K562 (cell line): ENCODE measurements around the gene BZW2. TPM values are rescaled to one million over a fixed set of nuclear protein-coding genes. Genes with fewer than 3 reads are reported as not detected.
"Not testable (repeated sequence)": the region's sequence is repeated elsewhere in the genome, so short reads cannot be mapped to it uniquely, and the experiment has no call there.

Experiments used
- ATAC-seq: fragments of 200-7000 bp; cut with Tn5 transposase; 3 replicates; pipeline ENCODE4 v1.9.1; 2020; ENCODE audit warnings: moderate library complexity
- BruUV-seq: library from RNA; stranded (reverse); fragments of 400-500 nt; replicated peaks from 2 replicates; lab custom pipeline; 2021; lab: Mats Ljungman, UMichigan
- CTCF ChIA-PET: fragments of 300-600 bp; formaldehyde crosslinking; extraction: SDS; loops from one replicate; lab custom pipeline; 2021; ENCODE audit warnings: low intra/inter-chr PET ratio; lab: Yijun Ruan, JAX
- POLR2A ChIA-PET: fragments of 300-600, 350-650 bp; sonication (Branson Sonifier 250); formaldehyde crosslinking; extraction: SDS; loops from one replicate; lab custom pipeline; 2021; ENCODE audit warnings: antibody characterized with exemption, inconsistent platforms; lab: Yijun Ruan, JAX
- DNase-seq, 4 experiments: peaks; one replicate each; pipeline versions ENCODE4 v3.0.0 to v3.0.0-alpha.2; 2011 to 2018; ENCODE audit warnings: low spot score in 3 of 4, mixed read lengths in 3 of 4; ENCODE audit errors: extremely low read depth in 1 of 4
- FAIRE-seq: peaks from 2 replicates; lab custom pipeline; 2011; peaks lifted over from hg19 to GRCh38; lab: Jason Lieb, UNC
- H2AFZ ChIP-seq: 2 replicates; pipeline ENCODE4 v1.6.0; 2011; ENCODE audit warnings: low read depth, low read length, control low read depth, inconsistent platforms
- H3K27ac ChIP-seq: fragments of 200-600 bp; 3 replicates; pipeline ENCODE4 v1.8.0; 2011; ENCODE audit warnings: low read depth, mild to moderate bottlenecking, control low read depth, inconsistent platforms, low read length, moderate library complexity, mixed read lengths; ENCODE audit errors: extremely low read depth
- H3K27me3 ChIP-seq, 2 experiments: fragments of 300-600 bp in 1 of 2; 2 replicates in 1 of 2; 3 replicates in 1 of 2; pipeline versions ENCODE4 v1.6.0 to v1.8.0; 2011; ENCODE audit warnings: inconsistent platforms in 2 of 2, low read length in 2 of 2, mild to moderate bottlenecking in 1 of 2, mixed read lengths in 1 of 2, moderate library complexity in 1 of 2; ENCODE audit not compliant: control insufficient read depth in 2 of 2, insufficient read depth in 2 of 2
- H3K36me3 ChIP-seq: fragments of 300-600 bp; 3 replicates; pipeline ENCODE4 v1.8.0; 2011; ENCODE audit warnings: mild to moderate bottlenecking, low read length, inconsistent platforms; ENCODE audit not compliant: control insufficient read depth, insufficient read depth
- H3K4me1 ChIP-seq, 2 experiments: fragments of 200-600 bp in 1 of 2; replicated peaks in 1 of 2; 2 replicates in 1 of 2; 3 replicates in 1 of 2; pipeline versions ENCODE4 v1.5.1 to v1.8.0; 2011; ENCODE audit warnings: inconsistent platforms in 2 of 2, low read length in 2 of 2, mild to moderate bottlenecking in 1 of 2, mixed read lengths in 1 of 2, moderate library complexity in 1 of 2; ENCODE audit not compliant: control insufficient read depth in 2 of 2, insufficient read depth in 2 of 2
- H3K4me2 ChIP-seq: 2 replicates; pipeline ENCODE4 v1.6.1; 2011; ENCODE audit warnings: low read length, control low read depth, inconsistent platforms, mixed read lengths; ENCODE audit not compliant: insufficient read depth
- H3K4me3 ChIP-seq: fragments of 200-600 bp; sonication (generic), shearing (Covaris generic); 2 replicates; pipeline ENCODE4 v1.5.1; 2016; ENCODE audit warnings: control low read depth, inconsistent platforms
- H3K79me2 ChIP-seq: fragments of 200-600 bp; 3 replicates; pipeline ENCODE4 v1.8.0; 2011; ENCODE audit warnings: low read length, inconsistent platforms; ENCODE audit not compliant: control insufficient read depth, insufficient read depth
- H3K9ac ChIP-seq, 2 experiments: 2 replicates each; pipeline versions ENCODE4 v1.6.0 to v1.6.1; 2011; ENCODE audit warnings: low read depth in 2 of 2, low read length in 2 of 2, control low read depth in 1 of 2, inconsistent platforms in 1 of 2, mild to moderate bottlenecking in 1 of 2, mixed read lengths in 1 of 2; ENCODE audit not compliant: insufficient read depth in 1 of 2
- H3K9me1 ChIP-seq: one replicate; pipeline ENCODE4 v1.6.0; 2011; ENCODE audit warnings: inconsistent platforms, mild to moderate bottlenecking, low read length, moderate library complexity; ENCODE audit not compliant: control insufficient read depth, insufficient read depth
- H3K9me3 ChIP-seq: replicated peaks from 2 replicates; pipeline ENCODE4 v1.5.1; 2011; ENCODE audit warnings: low read depth, low read length, inconsistent platforms; ENCODE audit not compliant: control insufficient read depth, insufficient read depth
- H4K20me1 ChIP-seq: replicated peaks from 2 replicates; pipeline ENCODE4 v1.6.1; 2011; ENCODE audit warnings: low read length, inconsistent platforms, mixed read lengths; ENCODE audit not compliant: control insufficient read depth, insufficient read depth
- ERF ChIP-seq: fragments of 450-650 bp; formaldehyde crosslinking; IDR thresholded peaks from 2 replicates; pipeline ENCODE4 v1.4.0; 2020; ENCODE audit warnings: mild to moderate bottlenecking, mixed read lengths
- KAT2B ChIP-seq: IDR thresholded peaks from one replicate; pipeline ENCODE4 v1.6.1; 2012; ENCODE audit warnings: low read depth, mild to moderate bottlenecking, control low read depth, inconsistent platforms, low read length, moderate library complexity
- MAFG ChIP-seq: fragments of 450-650 bp; conservative IDR thresholded peaks from 2 replicates; pipeline ENCODE4 v1.6.1; 2016; ENCODE audit warnings: missing genetic modification characterization, missing compliant biosample characterization
- SMARCC2 ChIP-seq: fragments of 450-650 bp; IDR thresholded peaks from 2 replicates; pipeline ENCODE4 v1.6.1; 2017; ENCODE audit warnings: antibody characterized with exemption, moderate library complexity, mild to moderate bottlenecking, low read depth
- WGBS: fragments of 100-300 bp; shearing (Covaris generic); methylation state at CpG from one replicate; pipeline ENCODE4 v1.1.6; 2016; ENCODE audit warnings: low coverage, mixed read lengths; ENCODE audit not compliant: insufficient coverage; ENCODE audit errors: missing lambda C conversion rate; 5-methylcytosine and 5-hydroxymethylcytosine counted together
- in situ Hi-C: fragments of 300-500 bp; cut with MboI; formaldehyde crosslinking; loops from 4 replicates; pipeline ENCODE4 v1.15.0; 2018; ENCODE audit warnings: inconsistent platforms, mixed read lengths
- intact Hi-C: fragments of 100-400 bp; cut with micrococcal nuclease; formaldehyde crosslinking; loops from 2 replicates; pipeline ENCODE4 v1.14.2; 2022
- polyA plus RNA-seq, 8 experiments: library from polyadenylated mRNA; depleted of rRNA in 4 of 8; stranded (reverse) in 5 of 8; unstranded in 3 of 8; fragments of >200 nt; fragmentation: Nextera tagmentation in 2 of 8; fragmentation: Illumina TruSeq in 1 of 8; extraction: Ambion mirVana in 2 of 8; extraction: Trizol in 1 of 8; gene quantifications; 2 replicates each; pipeline versions ENCODE4 v1.2.1 to v1.2.3, GENCODE V29; 2011 to 2014; ENCODE audit warnings: inconsistent platforms in 1 of 8, missing spikeins in 1 of 8
- total RNA-seq, 7 experiments: library from RNA; depleted of rRNA in 6 of 7; stranded (reverse); fragments of >200 nt in 6 of 7; fragmentation: Illumina TruSeq in 2 of 7; extraction: Trizol in 2 of 7; gene quantifications; 2 replicates each; pipeline versions ENCODE4 v1.2.1 to v1.2.3, GENCODE V29; 2011 to 2021; ENCODE audit warnings: low replicate concordance in 1 of 7
- TF ChIP-seq, protein P1 (sequence below): fragments of 200-800 bp; sonication (Bioruptor generic); IDR thresholded peaks from 2 replicates; pipeline ENCODE4 v1.6.1; 2017; ENCODE audit warnings: missing genetic modification characterization, missing compliant biosample characterization
- TF ChIP-seq, protein P2 (sequence below): sonication (generic); formaldehyde crosslinking; IDR thresholded peaks from 2 replicates; pipeline ENCODE4 v1.8.1; 2023; ENCODE audit warnings: missing genetic modification reagents, mild to moderate bottlenecking, borderline replicate concordance

The BZW2 gene
- total and polyA plus RNA-seq, 9 of the 15 experiments (the other 6 are each of a cell fraction or from before 2014, with no cell fraction given): 140 to 316 (median 173) TPM

DNA sequence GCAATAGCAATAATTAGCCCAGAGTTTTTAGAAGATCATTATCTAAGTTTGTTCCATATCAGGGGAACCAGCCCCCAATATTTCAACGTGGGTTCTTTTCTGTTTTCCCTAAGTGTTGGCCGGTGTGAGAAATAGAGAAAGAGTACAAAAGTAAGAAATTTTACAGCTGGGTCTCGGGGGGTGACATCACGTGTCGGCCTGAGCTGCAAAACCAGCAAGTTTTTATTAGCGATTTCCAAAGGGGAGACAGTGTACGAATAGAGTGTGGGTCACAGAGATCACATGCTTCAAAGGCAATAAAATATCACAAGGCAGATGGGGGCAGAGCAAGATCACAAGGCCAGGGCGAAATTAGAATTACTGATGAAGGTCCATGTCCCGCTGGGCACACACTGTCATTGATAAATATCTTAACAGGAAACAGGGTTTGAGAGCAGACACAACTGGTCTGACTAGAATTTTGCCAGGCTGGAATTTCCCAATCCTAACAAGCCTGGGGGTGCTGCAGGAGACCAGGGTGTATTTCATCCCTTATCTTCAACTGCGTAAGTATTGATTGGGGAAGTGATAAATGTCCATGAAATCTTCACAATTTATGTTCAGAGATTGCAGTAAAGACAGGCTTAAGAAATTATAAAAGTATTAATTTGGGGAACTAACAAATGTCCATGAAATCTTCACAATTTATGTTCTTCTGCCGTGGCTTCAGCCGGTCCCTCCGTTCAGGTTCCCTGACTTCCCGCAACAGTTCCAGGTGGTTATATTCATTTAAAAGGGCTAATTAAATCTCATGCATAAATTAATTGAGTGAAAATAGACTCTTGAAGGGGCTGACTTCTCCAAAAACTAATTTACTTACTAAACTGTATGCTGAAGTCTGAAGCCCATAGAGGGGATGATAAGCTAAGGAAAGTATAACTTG, 32.9 kb downstream of the BZW2 start:
- H3K27ac ChIP-seq, ATAC-seq, H4K20me1 ChIP-seq, H3K9me3 ChIP-seq, DNase-seq, H3K27me3 ChIP-seq, CTCF ChIA-PET, in situ Hi-C loops, H3K4me1 ChIP-seq, BruUV-seq, FAIRE-seq, intact Hi-C loops, H3K4me2 ChIP-seq, H2AFZ ChIP-seq, H3K4me3 ChIP-seq, H3K9ac ChIP-seq, H3K9me1 ChIP-seq: not testable (repeated sequence)
- POLR2A ChIA-PET: interaction anchor here (1.2 to 1.3 kb wide), 2 partner anchors 9 to 15 kb away, joined by 3 to 4 read pairs; no protein-coding TSS in a partner anchor
- H3K36me3 ChIP-seq: peaks cover 97% of the 10 kb centered on the region
- 94% methylated on average over 14 of the region's 14 CpGs for WGBS
- H3K79me2 ChIP-seq: peaks cover 23% of the 10 kb centered on the region

GRCh38 chr7:16684935-16685334, 39.0 kb downstream of the BZW2 start:
- intact Hi-C loops (loop anchor here (10.0 kb wide), 1 partner anchor 610 kb away; no protein-coding TSS in a partner anchor), in situ Hi-C loops (no loop called here)
- no peaks in the 10 kb centered on the region; the same call in 1 of the 3 replicates for H3K79me2 ChIP-seq
- H3K4me3 ChIP-seq: no peak overlapping the region
- peaks cover 93% of the 10 kb centered on the region for H3K36me3 ChIP-seq
- WGBS: 83% methylated on average over 2 of the region's 2 CpGs
- DNase-seq (no peak), ATAC-seq (no peak), FAIRE-seq (peak; percentile 29)
- no peak overlapping the region for H2AFZ ChIP-seq
- no TSS peak for BruUV-seq
- H3K27me3 ChIP-seq: no peaks in the 10 kb centered on the region
- POLR2A ChIA-PET: interaction anchor here (1.5 kb wide), 2 partner anchors 9 to 18 kb away, joined by 3 to 4 read pairs; no protein-coding TSS in a partner anchor
- CTCF ChIA-PET: no interaction called here
- no peaks in the 10 kb centered on the region for H3K9me1 ChIP-seq
- H4K20me1 ChIP-seq: no peaks in the 10 kb centered on the region
- H3K4me2 ChIP-seq: no peak overlapping the region
- no peaks in the 10 kb centered on the region for H3K4me1 ChIP-seq
- H3K27ac ChIP-seq: no peak overlapping the region
- no peak overlapping the region for H3K9ac ChIP-seq
- H3K9me3 ChIP-seq: no peaks in the 10 kb centered on the region
- TF ChIP-seq ERF (no peak), KAT2B (no peak), MAFG (tag) (no peak), SMARCC2 (no peak)
- TF ChIP-seq, protein P1, sequence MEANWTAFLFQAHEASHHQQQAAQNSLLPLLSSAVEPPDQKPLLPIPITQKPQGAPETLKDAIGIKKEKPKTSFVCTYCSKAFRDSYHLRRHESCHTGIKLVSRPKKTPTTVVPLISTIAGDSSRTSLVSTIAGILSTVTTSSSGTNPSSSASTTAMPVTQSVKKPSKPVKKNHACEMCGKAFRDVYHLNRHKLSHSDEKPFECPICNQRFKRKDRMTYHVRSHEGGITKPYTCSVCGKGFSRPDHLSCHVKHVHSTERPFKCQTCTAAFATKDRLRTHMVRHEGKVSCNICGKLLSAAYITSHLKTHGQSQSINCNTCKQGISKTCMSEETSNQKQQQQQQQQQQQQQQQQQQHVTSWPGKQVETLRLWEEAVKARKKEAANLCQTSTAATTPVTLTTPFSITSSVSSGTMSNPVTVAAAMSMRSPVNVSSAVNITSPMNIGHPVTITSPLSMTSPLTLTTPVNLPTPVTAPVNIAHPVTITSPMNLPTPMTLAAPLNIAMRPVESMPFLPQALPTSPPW (CRISPR knock-in tag): no peak
- TF ChIP-seq, protein P2, sequence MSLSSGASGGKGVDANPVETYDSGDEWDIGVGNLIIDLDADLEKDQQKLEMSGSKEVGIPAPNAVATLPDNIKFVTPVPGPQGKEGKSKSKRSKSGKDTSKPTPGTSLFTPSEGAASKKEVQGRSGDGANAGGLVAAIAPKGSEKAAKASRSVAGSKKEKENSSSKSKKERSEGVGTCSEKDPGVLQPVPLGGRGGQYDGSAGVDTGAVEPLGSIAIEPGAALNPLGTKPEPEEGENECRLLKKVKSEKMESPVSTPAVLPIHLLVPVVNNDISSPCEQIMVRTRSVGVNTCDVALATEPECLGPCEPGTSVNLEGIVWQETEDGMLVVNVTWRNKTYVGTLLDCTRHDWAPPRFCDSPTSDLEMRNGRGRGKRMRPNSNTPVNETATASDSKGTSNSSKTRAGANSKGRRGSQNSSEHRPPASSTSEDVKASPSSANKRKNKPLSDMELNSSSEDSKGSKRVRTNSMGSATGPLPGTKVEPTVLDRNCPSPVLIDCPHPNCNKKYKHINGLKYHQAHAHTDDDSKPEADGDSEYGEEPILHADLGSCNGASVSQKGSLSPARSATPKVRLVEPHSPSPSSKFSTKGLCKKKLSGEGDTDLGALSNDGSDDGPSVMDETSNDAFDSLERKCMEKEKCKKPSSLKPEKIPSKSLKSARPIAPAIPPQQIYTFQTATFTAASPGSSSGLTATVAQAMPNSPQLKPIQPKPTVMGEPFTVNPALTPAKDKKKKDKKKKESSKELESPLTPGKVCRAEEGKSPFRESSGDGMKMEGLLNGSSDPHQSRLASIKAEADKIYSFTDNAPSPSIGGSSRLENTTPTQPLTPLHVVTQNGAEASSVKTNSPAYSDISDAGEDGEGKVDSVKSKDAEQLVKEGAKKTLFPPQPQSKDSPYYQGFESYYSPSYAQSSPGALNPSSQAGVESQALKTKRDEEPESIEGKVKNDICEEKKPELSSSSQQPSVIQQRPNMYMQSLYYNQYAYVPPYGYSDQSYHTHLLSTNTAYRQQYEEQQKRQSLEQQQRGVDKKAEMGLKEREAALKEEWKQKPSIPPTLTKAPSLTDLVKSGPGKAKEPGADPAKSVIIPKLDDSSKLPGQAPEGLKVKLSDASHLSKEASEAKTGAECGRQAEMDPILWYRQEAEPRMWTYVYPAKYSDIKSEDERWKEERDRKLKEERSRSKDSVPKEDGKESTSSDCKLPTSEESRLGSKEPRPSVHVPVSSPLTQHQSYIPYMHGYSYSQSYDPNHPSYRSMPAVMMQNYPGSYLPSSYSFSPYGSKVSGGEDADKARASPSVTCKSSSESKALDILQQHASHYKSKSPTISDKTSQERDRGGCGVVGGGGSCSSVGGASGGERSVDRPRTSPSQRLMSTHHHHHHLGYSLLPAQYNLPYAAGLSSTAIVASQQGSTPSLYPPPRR (CRISPR knock-in tag): no peak
